Neural progenitor cell (in vitro differentiated cells): ENCODE data around the gene CAMK1.

ENCODE experiments used
- CTCF ChIP-seq: fragments of 200-600 bp; sonication (generic); IDR thresholded peaks from 2 replicates; pipeline ENCODE4 v1.5.1; 2017; ENCODE audit warnings: antibody characterized with exemption, mild to moderate bottlenecking
- EZH2 ChIP-seq: fragments of 200-600 bp; sonication (generic); IDR thresholded peaks from 2 replicates; pipeline ENCODE4 v1.6.1; 2017; ENCODE audit warnings: antibody characterized with exemption, mild to moderate bottlenecking, moderate library complexity

- no peak for TF ChIP-seq CTCF
- no peak for TF ChIP-seq EZH2
Measured at GRCh38 chr3:9786209-9786739, 16.5 kb upstream of the CAMK1 start.
